CD4-positive, alpha-beta memory T cell (primary cell): Measurements from ENCODE around the gene FZD8. TPM values are rescaled to one million over a fixed set of nuclear protein-coding genes. Genes with fewer than 3 reads are reported as not detected.
A peak's percentile ranks its signal among the peaks of the same experiment; 100 is the strongest.

Experiments used
- CTCF ChIA-PET: fragments of 350-600 bp; sonication (Branson Sonifier 250); formaldehyde crosslinking; loops from one replicate; lab custom pipeline; 2021; ENCODE audit warnings: inconsistent platforms; ENCODE audit not compliant: partially characterized antibody; lab: Charles Lee
- POLR2A ChIA-PET: fragments of 350-600 bp; sonication (Branson Sonifier 250); formaldehyde crosslinking; loops from one replicate; lab custom pipeline; 2021; ENCODE audit not compliant: partially characterized antibody; lab: Charles Lee
- DNase-seq, 5 donors: peaks; one replicate each; pipeline versions ENCODE4 v3.0.0 to v3.0.0-alpha.2; 2020 to 2022; ENCODE audit warnings: mixed read lengths in 1 of 5
- H3K27ac ChIP-seq: one replicate; pipeline ENCODE4 v1.7.0; 2013; ENCODE audit warnings: low read depth, low read length
- H3K27me3 ChIP-seq: 2 replicates; pipeline ENCODE4 v1.7.0; 2013; ENCODE audit warnings: mild to moderate bottlenecking, low read length, moderate library complexity; ENCODE audit not compliant: insufficient read depth
- H3K36me3 ChIP-seq: 2 replicates; pipeline ENCODE4 v1.7.0; 2013; ENCODE audit warnings: mild to moderate bottlenecking, low read length, moderate library complexity; ENCODE audit not compliant: insufficient read depth
- H3K4me1 ChIP-seq: 2 replicates; pipeline ENCODE4 v1.7.0; 2013; ENCODE audit warnings: mild to moderate bottlenecking, low read length, moderate library complexity; ENCODE audit not compliant: insufficient read depth
- H3K4me3 ChIP-seq, 2 donors: one replicate each; pipeline ENCODE4 v1.7.0; 2013; ENCODE audit warnings: low read length in 2 of 2, mild to moderate bottlenecking in 1 of 2
- H3K9me3 ChIP-seq, 2 donors: one replicate each; pipeline ENCODE4 v1.7.0; 2013; ENCODE audit warnings: low read length in 2 of 2, control low read depth in 1 of 2; ENCODE audit not compliant: control insufficient read depth in 1 of 2
- H3K27ac Mint-ChIP-seq, 7 donors: one replicate each; pipeline ENCODE4 v1.8.0; 2020 to 2021; ENCODE audit warnings: mixed read lengths in 7 of 7, mild to moderate bottlenecking in 6 of 7, inconsistent platforms in 3 of 7, moderate library complexity in 3 of 7
- H3K27me3 Mint-ChIP-seq, 2 donors: one replicate each; pipeline ENCODE4 v1.8.0; 2020 to 2021; ENCODE audit warnings: mixed read lengths in 2 of 2
- H3K36me3 Mint-ChIP-seq, 2 donors: one replicate each; pipeline ENCODE4 v1.8.0; 2020 to 2021; ENCODE audit warnings: mixed read lengths in 2 of 2, inconsistent platforms in 1 of 2, mild to moderate bottlenecking in 1 of 2
- H3K4me1 Mint-ChIP-seq, 4 donors: one replicate each; pipeline ENCODE4 v1.8.0; 2020 to 2021; ENCODE audit warnings: mixed read lengths in 4 of 4, mild to moderate bottlenecking in 1 of 4
- H3K4me3 Mint-ChIP-seq, 8 donors: one replicate each; pipeline ENCODE4 v1.8.0; 2020 to 2021; ENCODE audit warnings: mixed read lengths in 8 of 8, mild to moderate bottlenecking in 7 of 8, moderate library complexity in 6 of 8, inconsistent platforms in 3 of 8
- H3K9me3 Mint-ChIP-seq, 8 donors: one replicate each; pipeline ENCODE4 v1.8.0; 2020 to 2021; ENCODE audit warnings: mixed read lengths in 8 of 8, mild to moderate bottlenecking in 5 of 8, inconsistent platforms in 3 of 8, moderate library complexity in 1 of 8
- intact Hi-C: fragments of 100-400 bp; cut with micrococcal nuclease; formaldehyde crosslinking; loops from one replicate; pipeline ENCODE4 v1.15.1; 2023
- polyA plus RNA-seq, 2 donors: library from polyadenylated mRNA; unstranded; fragments of 300-500 nt; fragmentation: Illumina TruSeq; gene quantifications; one replicate each; pipeline ENCODE4 v1.2.3, GENCODE V29; 2021
- total RNA-seq, 2 experiments: library from RNA; stranded (reverse); gene quantifications; one replicate each; pipeline ENCODE4 v1.2.3, GENCODE V29; 2021

The FZD8 gene
- total and polyA plus RNA-seq, 4 experiments from 2014 or later, result 0.93 to 1.2 TPM; not detected in 2

DNA sequence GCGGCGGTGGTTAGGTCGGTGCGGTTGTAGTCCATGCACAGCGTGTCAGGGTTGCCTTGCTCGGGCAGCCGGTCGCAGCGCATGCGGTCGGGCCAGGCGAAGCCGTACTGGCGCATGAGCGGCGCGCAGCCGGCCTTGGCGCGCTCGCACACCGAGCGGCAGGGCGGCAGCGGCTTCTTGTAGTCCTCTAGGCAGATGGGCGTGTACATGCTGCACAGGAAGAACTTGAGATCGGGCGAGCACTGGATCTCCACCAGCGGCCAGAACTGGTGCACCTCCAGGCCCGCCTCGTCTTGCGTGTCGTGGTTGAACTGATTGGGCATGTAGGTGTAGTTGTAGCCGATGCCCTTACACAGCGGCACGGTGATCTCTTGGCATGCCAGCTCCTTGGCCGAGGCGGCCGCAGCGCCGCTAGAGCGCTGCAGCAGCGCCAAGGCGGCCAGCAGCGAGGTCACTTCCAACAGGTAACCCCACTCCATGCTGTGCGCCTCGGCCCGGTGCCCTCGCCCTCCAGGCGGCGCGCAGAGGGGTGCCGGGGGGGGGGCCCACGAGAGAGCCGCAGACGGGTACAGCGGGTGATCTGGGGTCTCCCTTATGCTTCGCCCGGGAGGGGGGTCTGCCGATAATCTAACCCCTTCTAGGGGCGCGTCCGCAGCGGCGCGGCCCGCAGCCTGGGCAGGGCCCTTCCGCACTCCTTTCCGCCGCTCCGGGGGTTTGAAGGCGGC, 983 bp downstream of the FZD8 start:
- no peak overlapping the region for H3K27ac ChIP-seq
- peak overlapping the region; percentile 29 to 51 for H3K4me3 ChIP-seq
- H3K36me3 ChIP-seq, result no peaks in the 10 kb centered on the region
- H3K27me3 ChIP-seq, result peaks cover 25% of the 10 kb centered on the region
- Mint-ChIP-seq H3K36me3 (peaks cover 0 to 5% of the 10 kb centered on the region in 2 donors), H3K4me3 (peak overlapping the region; percentile 81 to 90 (median 86)), H3K27me3 (peaks cover 22 to 26% of the 10 kb centered on the region in 2 donors), H3K27ac (peak overlapping the region in 6 of 7 donors; percentile 12 to 67 (median 30)), H3K9me3 (no peaks in the 10 kb centered on the region), H3K4me1 (peaks cover 9 to 47% (median 18%) of the 10 kb centered on the region in 4 donors)
- CTCF ChIA-PET, result interaction anchor here (1.2 kb wide), 1 partner anchor 10 kb away, joined by 3 read pairs; no protein-coding TSS in a partner anchor
- intact Hi-C loops, result loop anchor here (2.0 kb wide), 1 partner anchor 514 kb away; the partner anchor contains the start of gene CREM
- peak; percentile 36 to 58 (median 50) for DNase-seq
- H3K4me1 ChIP-seq, result peaks cover 34% of the 10 kb centered on the region
- POLR2A ChIA-PET, result no interaction called here
- H3K9me3 ChIP-seq, result no peaks in the 10 kb centered on the region

DNA sequence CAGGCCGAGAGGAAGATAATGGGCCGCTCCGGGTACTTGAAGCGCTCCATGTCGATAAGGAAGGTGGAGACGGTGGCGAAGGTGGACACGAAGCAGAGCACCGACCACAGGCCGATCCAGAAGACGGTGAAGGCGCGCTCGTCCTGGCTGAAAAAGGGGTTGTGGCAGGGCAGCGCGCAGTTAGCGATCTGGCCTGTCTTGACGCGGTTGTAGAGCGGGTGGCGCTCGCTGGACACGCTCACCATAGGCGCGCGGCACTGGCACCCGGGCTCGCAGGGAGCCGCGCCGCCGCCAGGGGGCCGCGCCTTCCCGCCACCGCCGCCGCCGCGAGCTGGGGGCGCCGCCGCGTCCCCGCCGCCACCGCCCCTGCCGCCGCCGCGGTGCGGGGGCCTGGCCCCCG, 1.6 kb downstream of the FZD8 start:
- intact Hi-C loops, result loop anchor here (2.0 kb wide), 1 partner anchor 514 kb away; the partner anchor contains the start of gene CREM
- peaks cover 0 to 5% of the 10 kb centered on the region in 2 donors for H3K36me3 Mint-ChIP-seq
- no peak overlapping the region for H3K4me3 ChIP-seq
- DNase-seq, result peak in 4 of 5 donors; percentile 18 to 36 (median 32)
- peaks cover 22 to 26% of the 10 kb centered on the region in 2 donors for H3K27me3 Mint-ChIP-seq
- no peaks in the 10 kb centered on the region for H3K9me3 Mint-ChIP-seq
- H3K4me3 Mint-ChIP-seq, result peak overlapping the region; percentile 82 to 89 (median 88)
- no peaks in the 10 kb centered on the region for H3K36me3 ChIP-seq
- H3K4me1 ChIP-seq, result peaks cover 34% of the 10 kb centered on the region
- ChIA-PET CTCF (interaction anchor here (1.2 kb wide), 1 partner anchor 9 kb away, joined by 3 read pairs; no protein-coding TSS in a partner anchor), POLR2A (no interaction called here)
- H3K27ac ChIP-seq, result no peak overlapping the region
- H3K27ac Mint-ChIP-seq, result peak overlapping the region in 5 of 7 donors; percentile 52 to 84 (median 67)
- peaks cover 25% of the 10 kb centered on the region for H3K27me3 ChIP-seq
- peaks cover 13 to 53% (median 18%) of the 10 kb centered on the region in 4 donors for H3K4me1 Mint-ChIP-seq
- H3K9me3 ChIP-seq, result no peaks in the 10 kb centered on the region

- no peaks in the 10 kb centered on the region for H3K9me3 Mint-ChIP-seq
- Histone ChIP-seq H3K27me3 (peaks cover 25% of the 10 kb centered on the region), H3K27ac (no peak overlapping the region), H3K4me3 (no peak overlapping the region), H3K9me3 (no peaks in the 10 kb centered on the region), H3K36me3 (no peaks in the 10 kb centered on the region), H3K4me1 (peaks cover 34% of the 10 kb centered on the region)
- peaks cover 13 to 56% (median 18%) of the 10 kb centered on the region in 4 donors for H3K4me1 Mint-ChIP-seq
- H3K27me3 Mint-ChIP-seq, result peaks cover 22 to 26% of the 10 kb centered on the region in 2 donors
- intact Hi-C loops, result loop anchor here (2.0 to 5.0 kb wide), 3 partner anchors 142 to 1857 kb away; partner anchors contain the start of gene CREM
- H3K4me3 Mint-ChIP-seq, result peak overlapping the region; percentile 55 to 82 (median 76)
- peaks cover 0 to 5% of the 10 kb centered on the region in 2 donors for H3K36me3 Mint-ChIP-seq
- ChIA-PET POLR2A (no interaction called here), CTCF (interaction anchor here (1.2 kb wide), 1 partner anchor 9 kb away, joined by 3 read pairs; no protein-coding TSS in a partner anchor)
- H3K27ac Mint-ChIP-seq, result peak overlapping the region in 1 of 7 donors; percentile 67
- no peak for DNase-seq
Measured at GRCh38 chr10:35639728-35640401, 2.2 kb downstream of the FZD8 start.

DNA sequence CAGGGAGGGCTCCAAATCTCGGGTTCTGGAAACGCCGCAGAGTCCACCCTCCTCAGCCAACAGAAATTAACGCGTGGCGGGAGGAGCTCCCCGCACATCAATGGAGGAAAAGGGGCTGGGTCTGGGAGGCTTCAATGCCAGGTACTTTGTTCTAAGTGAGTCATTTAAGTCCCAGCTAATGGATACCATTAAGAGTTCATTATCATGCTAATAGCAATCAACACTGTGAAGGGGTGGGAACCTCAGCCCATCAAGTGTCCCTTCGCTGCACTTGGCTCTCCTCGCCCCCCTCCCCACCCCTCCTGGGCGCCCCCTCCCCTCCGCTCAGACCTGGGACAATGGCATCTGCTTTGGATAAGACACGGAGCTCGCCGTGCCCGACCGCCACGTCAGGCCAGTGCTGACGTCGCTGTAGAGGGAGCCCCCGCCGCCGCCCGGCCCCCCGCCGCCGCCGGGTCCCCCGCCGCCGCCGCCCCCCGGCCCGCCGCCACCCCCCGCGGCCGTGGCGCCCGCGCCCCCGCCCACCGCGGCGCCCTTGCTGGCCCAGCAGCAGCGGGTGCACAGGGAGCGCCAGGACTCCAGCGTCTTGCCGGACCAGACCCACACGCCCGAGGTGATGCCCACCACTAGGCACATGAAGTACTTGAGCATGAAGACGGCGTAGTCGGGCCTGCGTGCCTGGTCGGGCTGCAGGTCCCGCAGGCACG, 2.9 kb downstream of the FZD8 start:
- Histone ChIP-seq H3K9me3 (no peaks in the 10 kb centered on the region), H3K27me3 (peaks cover 25% of the 10 kb centered on the region), H3K4me3 (no peak overlapping the region), H3K4me1 (peaks cover 32% of the 10 kb centered on the region), H3K36me3 (no peaks in the 10 kb centered on the region), H3K27ac (no peak overlapping the region)
- ChIA-PET POLR2A (no interaction called here), CTCF (no interaction called here)
- peaks cover 21 to 25% of the 10 kb centered on the region in 2 donors for H3K27me3 Mint-ChIP-seq
- no peak overlapping the region for H3K27ac Mint-ChIP-seq
- intact Hi-C loops, result loop anchor here (5.0 kb wide), 2 partner anchors 143 to 1858 kb away; no protein-coding TSS in a partner anchor
- peaks cover 13 to 50% (median 18%) of the 10 kb centered on the region in 4 donors for H3K4me1 Mint-ChIP-seq
- peaks cover 0 to 5% of the 10 kb centered on the region in 2 donors for H3K36me3 Mint-ChIP-seq
- H3K9me3 Mint-ChIP-seq, result no peaks in the 10 kb centered on the region
- DNase-seq, result no peak
- peak overlapping the region; percentile 20 to 82 (median 74) for H3K4me3 Mint-ChIP-seq

- H3K27ac ChIP-seq, result no peak overlapping the region
- no peaks in the 10 kb centered on the region for H3K9me3 Mint-ChIP-seq
- peaks cover 22 to 25% of the 10 kb centered on the region in 2 donors for H3K27me3 Mint-ChIP-seq
- H3K4me3 ChIP-seq, result no peak overlapping the region
- H3K36me3 Mint-ChIP-seq, result peaks cover 0 to 5% of the 10 kb centered on the region in 2 donors
- ChIA-PET CTCF (interaction anchor here (0.8 to 2.2 kb wide), 4 partner anchors 9 to 1857 kb away, joined by 3 to 7 read pairs (median 4); no protein-coding TSS in a partner anchor), POLR2A (no interaction called here)
- peaks cover 10 to 42% (median 14%) of the 10 kb centered on the region in 4 donors for H3K4me1 Mint-ChIP-seq
- peaks cover 22% of the 10 kb centered on the region for H3K4me1 ChIP-seq
- no peaks in the 10 kb centered on the region for H3K36me3 ChIP-seq
- peak overlapping the region in 2 of 8 donors; percentile 54 to 56 for H3K4me3 Mint-ChIP-seq
- intact Hi-C loops, result loop anchor here (5.0 kb wide), 2 partner anchors 144 to 1859 kb away; no protein-coding TSS in a partner anchor
- H3K27me3 ChIP-seq, result peaks cover 22% of the 10 kb centered on the region
- no peak for DNase-seq
- H3K27ac Mint-ChIP-seq, result no peak overlapping the region
- H3K9me3 ChIP-seq, result no peaks in the 10 kb centered on the region
Measured at GRCh38 chr10:35638101-35638500, 4.0 kb downstream of the FZD8 start.

DNA sequence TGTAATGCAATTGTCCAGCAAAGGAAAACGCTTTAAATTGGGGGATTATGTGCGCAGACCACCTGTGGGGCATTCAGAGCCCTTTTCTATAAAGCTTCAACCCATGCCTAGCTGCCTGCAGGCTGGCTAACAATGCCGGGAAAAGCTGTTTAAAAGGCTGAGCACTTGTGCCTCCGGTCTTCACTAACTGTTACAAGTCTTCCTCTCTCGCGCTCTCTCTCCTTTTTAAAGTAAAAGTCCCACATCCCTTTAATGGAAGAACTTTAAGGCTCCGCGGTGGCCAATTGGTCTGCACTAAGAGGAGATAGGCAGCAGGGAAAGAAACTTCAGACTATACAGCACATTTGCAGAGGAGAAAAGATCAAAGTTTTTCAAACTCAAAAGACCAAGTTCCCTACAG, 4.6 kb downstream of the FZD8 start:
- Histone ChIP-seq H3K27ac (no peak overlapping the region), H3K4me3 (no peak overlapping the region), H3K9me3 (no peaks in the 10 kb centered on the region), H3K36me3 (no peaks in the 10 kb centered on the region), H3K4me1 (peaks cover 17% of the 10 kb centered on the region), H3K27me3 (peaks cover 22% of the 10 kb centered on the region)
- Mint-ChIP-seq H3K36me3 (peaks cover 0 to 5% of the 10 kb centered on the region in 2 donors), H3K4me3 (peak overlapping the region in 2 of 8 donors; percentile 5 to 30), H3K27ac (peak overlapping the region in 1 of 7 donors; percentile 27), H3K4me1 (peaks cover 10 to 41% (median 13%) of the 10 kb centered on the region in 4 donors), H3K27me3 (peaks cover 25 to 26% of the 10 kb centered on the region in 2 donors), H3K9me3 (no peaks in the 10 kb centered on the region)
- CTCF ChIA-PET, result interaction anchor here (0.8 to 2.2 kb wide), 5 partner anchors 9 to 1858 kb away, joined by 3 to 7 read pairs (median 5); no protein-coding TSS in a partner anchor
- POLR2A ChIA-PET, result no interaction called here
- intact Hi-C loops, result loop anchor here (5.0 kb wide), 2 partner anchors 145 to 1860 kb away; no protein-coding TSS in a partner anchor
- no peak for DNase-seq
